Keratinocyte (primary cell): ENCODE measurements around the gene CLPSL1.

Experiments used
- CTCF ChIP-seq, 3 experiments: IDR thresholded peaks in 1 of 3; conservative IDR thresholded peaks in 1 of 3; optimal IDR thresholded peaks in 1 of 3; 2 replicates in 2 of 3; 3 replicates in 1 of 3; pipeline versions ENCODE3 to v1.5.1; 2011; ENCODE audit warnings: low read length in 3 of 3, mild to moderate bottlenecking in 3 of 3, moderate library complexity in 2 of 3, control low read depth in 1 of 3, inconsistent platforms in 1 of 3; ENCODE audit not compliant: insufficient read depth in 2 of 3; ENCODE audit errors: extremely low read depth in 1 of 3
- EZH2 ChIP-seq: IDR thresholded peaks from one replicate; pipeline ENCODE4 v1.6.1; 2012; ENCODE audit warnings: inconsistent platforms, mild to moderate bottlenecking, low read length, moderate library complexity

- TF ChIP-seq CTCF (optimal IDR thresholded peaks at IDR 0.05 in 1 of 3, IDR thresholded peaks at IDR 0.05 in 1 of 3, conservative IDR thresholded peaks at IDR 0.05 in 1 of 3; ENCODE audit: extremely low read depth in 1 of 3, insufficient read depth in 2 of 3, low read length in 3 of 3) = peak in 2 of 3 experiments; percentile 90 to 93
- no peak for TF ChIP-seq EZH2
These were observed 44.4 kb upstream of the CLPSL1 start for GRCh38 chr6:35736253-35736894.
